ENCODE data around the gene NFXL1. TPM values are rescaled to one million over a fixed set of nuclear protein-coding genes. Genes with fewer than 3 reads are reported as not detected.

NFXL1 gene
- 8.5 and 12.1 TPM in 2 replicates for total RNA-seq

DNA sequence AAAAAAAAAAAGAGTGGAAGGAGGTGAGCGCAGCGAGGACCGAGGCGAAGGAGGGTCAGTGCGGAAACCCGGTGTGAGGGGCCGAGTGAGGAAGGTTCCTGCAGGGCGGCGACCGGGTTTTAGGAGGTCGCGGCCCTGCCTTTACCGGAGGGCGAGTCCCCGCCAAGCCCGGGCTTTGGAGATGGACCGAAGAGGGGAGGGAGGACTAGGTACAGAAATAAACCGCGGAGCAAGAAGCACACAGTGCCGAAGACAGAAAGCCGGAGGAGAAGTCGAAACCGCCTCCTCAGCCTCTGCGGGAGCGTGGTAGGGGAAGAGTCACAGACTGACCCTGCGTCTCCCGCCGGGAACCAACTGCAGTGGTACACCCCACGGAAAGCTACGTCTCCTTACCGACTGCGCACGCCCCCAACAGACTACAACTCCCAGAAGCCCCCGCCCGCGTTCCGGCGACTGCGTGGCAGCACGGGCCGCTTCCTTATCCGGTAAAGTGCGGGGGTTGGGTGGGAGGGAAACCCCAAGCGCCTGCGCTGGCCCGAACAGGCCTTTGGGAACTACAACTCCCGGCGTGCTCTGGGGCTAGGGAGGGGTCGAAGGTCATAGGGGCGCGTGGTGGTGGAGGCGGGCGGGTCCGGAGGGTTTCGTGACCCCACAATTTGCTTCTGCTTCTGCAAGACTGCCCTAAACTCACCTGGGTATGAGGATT lies at the start of gene NFXL1:
NFXL1 (minus strand) TSS at position 364 of the 706 bp plus-strand sequence. CDS start 380 bp downstream, outside the sequence.

DNA sequence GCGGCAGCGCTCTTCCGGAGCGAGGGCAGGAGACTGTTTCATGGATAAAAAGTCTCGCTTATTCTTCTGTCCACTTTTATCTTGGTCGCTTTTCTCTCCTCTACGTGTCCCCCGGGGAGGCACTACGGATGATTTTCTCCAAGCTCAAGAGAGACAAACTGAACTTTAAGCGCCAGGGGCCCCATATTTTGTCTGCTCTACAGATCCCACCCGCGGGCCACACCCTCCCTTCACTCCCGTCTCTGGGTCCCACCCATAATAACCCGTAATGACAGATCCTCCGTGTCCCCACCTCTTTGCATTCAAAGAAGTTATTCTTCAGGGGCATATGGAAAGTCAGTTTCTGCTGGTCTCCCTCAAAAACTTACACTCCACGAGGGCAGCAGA lies 76.5 kb downstream of the NFXL1 start, which contains the start of gene CORIN:
CORIN (minus strand) TSS at position 160 of the 387 bp plus-strand sequence; CDS start at position 42, 118 bp downstream.

Other genes starting within 250 kb of the NFXL1 start
- gene CORIN, start 76.5 kb downstream of the NFXL1 start, total RNA-seq = 0.05 and 0.42 TPM in 2 replicates
- gene CNGA1, start 102.1 kb upstream of the NFXL1 start, total RNA-seq = 1.4 and 5.1 TPM in 2 replicates
- 9.6 and 13.0 TPM in 2 replicates for gene NIPAL1, start 102.2 kb upstream of the NFXL1 start, total RNA-seq
- gene TXK, start 219.7 kb upstream of the NFXL1 start, total RNA-seq = not detected in 2 replicates